Fibroblast of peridontal ligament (primary cell): ENCODE results near the gene IGLL1.
A peak's percentile ranks its signal among the peaks of the same experiment; 100 is the strongest.
"Not testable (repeated sequence)": the region's sequence is repeated elsewhere in the genome, so short reads cannot be mapped to it uniquely, and the experiment has no call there.

Experiments used
- DNase-seq: peaks from one replicate; pipeline ENCODE4 v3.0.0-alpha.2; 2010; ENCODE audit errors: extremely low read depth

IGLL1 gene

GRCh38 chr22:23591201-23591791 is 11.2 kb upstream of the IGLL1 start:
- peak; percentile 41 for DNase-seq

DNA sequence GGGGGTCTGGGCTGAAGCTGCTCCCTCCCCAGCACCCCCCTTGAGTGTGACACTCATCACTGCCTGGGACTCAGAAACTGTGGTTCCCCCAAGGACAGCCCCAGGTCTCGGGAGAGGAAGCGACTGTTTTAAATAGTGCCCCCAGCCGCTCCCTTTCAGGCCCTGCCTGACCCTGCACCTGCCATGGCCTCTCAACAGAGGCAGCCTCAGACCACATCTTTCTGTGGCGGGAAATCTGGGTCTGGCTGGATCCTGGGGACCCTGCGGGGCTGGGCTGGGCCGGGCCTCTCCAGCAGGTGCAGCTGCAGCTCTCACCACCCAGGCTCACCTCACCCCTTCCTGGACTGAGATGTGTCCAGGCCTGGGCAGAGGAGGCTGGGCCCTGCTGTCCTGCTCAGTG is 3.7 kb upstream of the IGLL1 start:
- DNase-seq = no peak

DNA sequence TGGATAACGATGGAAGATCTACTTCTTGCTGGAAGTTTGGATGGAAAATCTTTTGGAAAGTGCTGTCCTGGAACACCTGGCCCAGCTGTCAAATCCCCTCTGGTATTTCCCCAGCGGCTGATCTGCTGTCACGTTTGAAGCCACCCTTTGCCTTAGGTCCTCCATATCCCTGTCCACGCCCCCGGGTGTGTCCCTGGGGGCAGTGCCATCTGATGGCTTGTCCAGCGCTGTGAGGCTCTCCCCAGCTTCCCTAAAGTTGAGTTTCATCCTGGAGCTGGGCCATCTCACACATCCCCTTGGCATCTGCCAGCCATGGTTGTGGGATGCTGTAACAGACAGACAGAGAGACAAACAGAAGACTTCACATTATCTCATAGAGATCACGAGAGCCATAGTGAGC is 3.1 kb upstream of the IGLL1 start:
- no peak for DNase-seq

GRCh38 chr22:23581260-23581650 is 1.2 kb upstream of the IGLL1 start:
- no peak for DNase-seq

- DNase-seq = no peak
Measured at GRCh38 chr22:23580576-23581259, 628 bp upstream of the IGLL1 start.

DNA sequence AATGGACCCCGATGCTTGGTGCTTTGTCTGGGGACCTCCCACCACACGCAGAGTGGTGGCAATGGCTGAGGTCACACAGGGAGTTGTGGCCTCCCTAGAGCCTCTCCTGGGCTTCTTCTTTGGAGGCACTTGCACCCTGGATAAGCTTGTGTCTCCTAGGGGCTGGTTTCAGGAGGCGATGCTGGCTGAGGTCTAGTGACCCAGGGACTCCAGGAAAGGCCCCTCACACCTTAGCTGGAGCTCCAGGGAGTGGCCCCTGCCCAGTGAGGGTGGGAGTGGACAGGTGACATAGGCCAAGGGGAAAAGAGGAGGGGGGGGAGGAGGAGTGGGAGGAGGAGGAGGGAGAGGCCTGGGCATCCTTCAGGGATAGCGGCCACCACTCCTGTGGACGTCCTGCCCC is 810 bp downstream of the IGLL1 start:
- no peak for DNase-seq

DNA sequence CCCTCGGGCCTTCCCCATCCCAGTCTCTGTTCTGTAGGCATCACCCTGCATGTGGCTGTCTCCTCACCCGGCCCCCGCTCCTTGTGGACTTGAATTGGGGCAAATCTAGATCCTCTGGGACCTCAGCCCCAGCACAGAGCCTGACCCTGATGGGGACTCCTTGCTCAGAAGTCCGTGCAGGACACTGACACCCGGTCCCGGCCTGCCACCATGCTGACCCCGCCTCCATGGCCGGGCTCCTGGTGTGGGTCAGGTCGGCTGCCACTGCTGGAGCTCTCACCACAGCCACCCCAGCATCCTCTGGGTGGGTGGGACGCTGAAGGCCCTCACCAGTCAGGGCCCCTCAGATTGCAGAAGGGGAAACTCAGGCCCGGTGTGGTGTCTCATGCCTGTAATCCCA is 1.8 kb downstream of the IGLL1 start:
- DNase-seq = no peak

DNA sequence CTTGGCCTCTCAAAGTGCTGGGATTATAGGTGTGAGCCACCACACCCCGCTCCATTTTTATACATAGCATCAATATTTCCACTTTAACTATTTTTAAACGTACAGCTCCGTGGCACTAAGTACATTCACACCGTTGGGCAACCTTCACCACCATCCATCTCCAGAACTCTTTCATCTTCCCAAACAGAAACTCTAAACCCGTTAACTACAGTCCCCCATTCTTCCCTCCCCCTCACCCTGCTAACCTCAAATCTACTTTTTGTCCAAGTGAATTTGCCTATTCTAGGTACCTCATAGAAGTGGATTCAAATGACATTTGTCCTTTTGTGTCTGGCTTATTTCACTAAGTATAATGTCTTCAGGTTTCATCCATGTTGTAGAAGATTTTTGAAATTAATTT is 3.4 kb downstream of the IGLL1 start:
- no peak for DNase-seq

DNA sequence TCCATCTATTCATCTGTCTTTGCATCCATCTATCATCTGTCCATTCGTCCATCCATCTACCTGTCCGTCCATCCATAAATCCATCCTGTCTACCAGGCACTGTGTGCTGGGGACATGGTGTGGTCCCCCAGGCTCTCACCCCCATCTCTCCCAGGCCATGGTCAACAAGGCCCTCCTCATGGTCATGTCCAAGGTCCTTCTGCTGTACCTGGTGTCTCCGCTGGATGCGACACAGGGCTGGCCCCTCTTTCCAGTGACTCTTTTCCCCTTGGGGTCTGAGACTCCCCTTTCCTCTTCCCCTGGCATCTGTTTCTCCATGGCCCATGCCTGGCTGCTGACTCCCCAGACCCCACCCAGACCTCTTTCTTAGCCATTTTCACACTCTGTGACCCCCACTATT is 4.5 kb downstream of the IGLL1 start:
- no peak for DNase-seq

GRCh38 chr22:23574877-23575276 is 5.2 kb downstream of the IGLL1 start:
- no peak for DNase-seq

DNA sequence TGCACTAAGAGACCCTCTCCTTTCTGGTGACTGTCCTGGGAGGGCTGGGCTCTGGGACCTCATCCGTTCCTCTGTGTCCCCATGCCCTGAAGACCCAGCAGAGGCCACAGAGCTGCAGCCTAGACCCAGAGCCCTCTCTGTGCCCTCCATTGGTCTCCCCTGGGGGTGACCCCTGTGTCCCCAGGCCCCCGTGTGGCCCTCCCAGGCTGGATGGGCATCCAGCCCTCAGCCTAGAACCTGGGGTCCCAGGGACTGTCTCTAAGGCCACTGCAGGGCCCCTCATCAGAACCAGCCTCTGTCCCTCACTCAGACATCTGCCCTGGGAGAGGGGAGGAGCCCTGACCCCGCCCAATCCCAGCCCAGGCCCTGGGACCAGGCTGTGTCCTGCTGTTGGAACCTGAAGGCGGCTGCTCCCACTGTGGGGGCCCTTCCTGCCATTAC is 5.7 kb downstream of the IGLL1 start:
- no peak for DNase-seq

- not testable (repeated sequence) for DNase-seq
Measured at GRCh38 chr22:23573701-23574235, 6.3 kb downstream of the IGLL1 start.

DNA sequence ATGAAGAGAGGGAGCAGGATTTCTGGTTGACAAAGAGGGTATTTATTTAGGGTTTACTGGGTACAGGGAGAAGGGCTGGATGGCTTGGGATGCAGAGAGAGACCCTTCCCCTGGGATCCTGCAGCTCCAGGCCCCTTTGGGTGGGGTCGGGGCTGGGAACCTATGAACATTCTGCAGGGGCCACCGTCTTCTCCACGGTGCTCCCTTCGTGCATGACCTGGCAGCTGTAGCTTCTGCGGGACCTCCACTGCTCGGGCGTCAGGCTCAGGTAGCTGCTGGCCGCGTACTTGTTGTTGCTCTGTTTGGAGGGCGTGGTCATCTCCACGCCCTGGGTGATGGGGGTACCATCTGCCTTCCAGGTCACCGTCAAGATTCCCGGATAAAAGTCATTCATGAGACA is 7.0 kb downstream of the IGLL1 start:
- not testable (repeated sequence) for DNase-seq

DNA sequence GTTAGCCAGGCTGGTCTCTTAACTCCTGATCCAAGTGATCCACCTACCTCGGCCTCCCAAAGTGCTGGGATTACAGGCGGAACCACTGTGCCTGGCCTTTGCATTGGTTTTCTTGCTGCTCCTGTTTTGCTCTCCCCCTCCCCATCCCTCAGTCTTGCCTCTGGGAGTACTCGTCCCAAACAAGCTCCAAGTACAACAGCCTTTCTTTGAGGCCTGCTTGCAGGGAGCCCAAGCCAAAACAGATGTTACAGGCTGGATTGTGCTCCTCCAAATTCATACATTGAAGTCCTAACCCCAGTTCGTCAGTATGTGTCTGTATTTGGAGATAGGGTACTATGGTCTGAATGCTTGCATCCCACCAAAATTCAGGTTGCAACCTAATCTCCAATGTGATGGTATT is 8.6 kb downstream of the IGLL1 start:
- DNase-seq = no peak

- DNase-seq = no peak
Measured at GRCh38 chr22:23570681-23571080, 9.4 kb downstream of the IGLL1 start.

GRCh38 chr22:23569716-23570115 is 10.4 kb downstream of the IGLL1 start:
- DNase-seq = no peak

- DNase-seq = no peak
Measured at GRCh38 chr22:23569291-23569690, 10.8 kb downstream of the IGLL1 start.

DNA sequence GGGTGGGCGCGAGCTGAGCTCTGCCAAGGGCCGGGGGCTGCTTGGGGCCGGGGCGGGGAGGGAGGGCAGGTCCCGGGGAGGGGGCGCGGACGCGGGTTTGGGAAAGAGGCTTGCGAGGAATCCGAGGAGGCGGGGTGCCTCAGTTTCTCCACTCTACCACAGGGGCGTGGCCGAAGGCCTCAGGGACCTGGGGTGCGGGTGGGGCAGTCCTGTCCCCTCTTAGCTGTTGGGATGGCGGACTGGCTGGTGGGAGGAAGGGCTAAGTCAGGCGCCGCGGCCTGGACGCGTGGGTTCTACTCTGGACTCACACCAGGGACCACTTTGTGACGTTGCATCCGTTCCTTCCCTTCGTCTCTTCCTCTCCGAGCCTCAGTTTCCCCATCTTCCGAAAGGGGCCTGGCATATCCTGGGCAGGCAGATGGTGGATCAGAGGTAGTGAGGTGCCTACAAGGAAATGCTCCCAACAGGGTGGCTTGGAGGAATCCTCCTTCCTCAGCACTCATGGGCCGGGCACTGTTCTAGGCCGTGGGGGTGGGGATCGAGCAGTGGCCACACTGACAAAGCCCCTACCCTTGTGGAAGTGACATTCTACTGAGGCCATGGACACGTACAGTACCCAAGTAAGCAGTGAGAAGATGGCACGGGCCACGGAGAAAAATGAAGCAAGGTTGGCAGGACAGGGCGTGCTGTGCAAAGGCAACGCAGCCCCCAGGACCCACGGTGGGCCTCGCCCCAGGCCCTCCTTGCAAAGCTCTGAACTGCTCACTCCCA is 13.2 kb downstream of the IGLL1 start:
- no peak for DNase-seq

GRCh38 chr22:23565915-23566704 is 14.0 kb downstream of the IGLL1 start:
- DNase-seq = no peak

- DNase-seq = no peak
Measured at GRCh38 chr22:23565305-23565914, 14.7 kb downstream of the IGLL1 start.

- DNase-seq = no peak
Measured at GRCh38 chr22:23564276-23564675, 15.8 kb downstream of the IGLL1 start.

GRCh38 chr22:23563111-23563510 is 17.0 kb downstream of the IGLL1 start:
- DNase-seq = no peak
